ENCODE results near the gene PCBP3.

DNA sequence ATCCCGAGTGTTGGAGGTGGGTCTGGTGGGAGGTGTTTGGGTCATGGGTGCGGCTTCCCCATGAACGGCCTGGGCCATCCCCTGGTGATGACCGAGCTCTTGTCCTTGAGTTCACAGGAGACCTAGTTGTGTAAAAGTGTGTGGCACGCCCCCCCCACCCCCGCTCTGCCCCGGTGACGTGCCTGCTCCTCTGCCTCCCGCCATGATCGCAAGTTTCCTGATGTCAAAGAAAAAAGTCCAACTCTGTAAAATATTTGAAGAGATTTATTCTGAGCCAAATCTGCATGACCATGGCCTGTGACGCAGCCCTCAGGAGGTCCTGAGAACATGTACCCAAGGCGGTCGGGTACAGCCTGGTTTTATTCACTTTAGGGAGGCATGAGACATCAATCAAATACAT, 212.9 kb downstream of the PCBP3 start:
- TF ChIP-seq, protein P1, sequence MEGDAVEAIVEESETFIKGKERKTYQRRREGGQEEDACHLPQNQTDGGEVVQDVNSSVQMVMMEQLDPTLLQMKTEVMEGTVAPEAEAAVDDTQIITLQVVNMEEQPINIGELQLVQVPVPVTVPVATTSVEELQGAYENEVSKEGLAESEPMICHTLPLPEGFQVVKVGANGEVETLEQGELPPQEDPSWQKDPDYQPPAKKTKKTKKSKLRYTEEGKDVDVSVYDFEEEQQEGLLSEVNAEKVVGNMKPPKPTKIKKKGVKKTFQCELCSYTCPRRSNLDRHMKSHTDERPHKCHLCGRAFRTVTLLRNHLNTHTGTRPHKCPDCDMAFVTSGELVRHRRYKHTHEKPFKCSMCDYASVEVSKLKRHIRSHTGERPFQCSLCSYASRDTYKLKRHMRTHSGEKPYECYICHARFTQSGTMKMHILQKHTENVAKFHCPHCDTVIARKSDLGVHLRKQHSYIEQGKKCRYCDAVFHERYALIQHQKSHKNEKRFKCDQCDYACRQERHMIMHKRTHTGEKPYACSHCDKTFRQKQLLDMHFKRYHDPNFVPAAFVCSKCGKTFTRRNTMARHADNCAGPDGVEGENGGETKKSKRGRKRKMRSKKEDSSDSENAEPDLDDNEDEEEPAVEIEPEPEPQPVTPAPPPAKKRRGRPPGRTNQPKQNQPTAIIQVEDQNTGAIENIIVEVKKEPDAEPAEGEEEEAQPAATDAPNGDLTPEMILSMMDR (IDR thresholded peaks at IDR 0.05; ENCODE audit: low read length), result no peak
- TF ChIP-seq EZH2phosphoT487 (IDR thresholded peaks at IDR 0.05; ENCODE audit: low read length), result no peak

All from MM.1S (cell line).